SK-N-SH treated with all-trans-retinoic acid at 6 μM for 48 hours (cell line): Measurements from ENCODE around the gene LMF1.

Experiments used
- ATAC-seq: fragments of 200-7000 bp; cut with Tn5 transposase; 3 replicates; pipeline ENCODE4 v1.9.1; 2020; ENCODE audit warnings: mild to moderate bottlenecking, moderate library complexity
- ARNTL ChIP-seq: fragments of 450-650 bp; formaldehyde crosslinking; IDR thresholded peaks from 2 replicates; pipeline ENCODE4 v1.5.0; 2020; ENCODE audit warnings: low read depth, mild to moderate bottlenecking, moderate library complexity, borderline replicate concordance
- BACH2 ChIP-seq: fragments of 250-450 bp; sonication (Bioruptor Pico); IDR thresholded peaks from 2 replicates; pipeline ENCODE4 v1.9.0; 2021; ENCODE audit warnings: mild to moderate bottlenecking, borderline replicate concordance
- CREB5 ChIP-seq: fragments of 250-450 bp; sonication (Bioruptor Pico); IDR thresholded peaks from 2 replicates; pipeline ENCODE4 v1.5.1; 2020; ENCODE audit warnings: low read depth, mild to moderate bottlenecking, moderate library complexity
- CSDC2 ChIP-seq: fragments of 250-450 bp; sonication (Bioruptor Pico); IDR thresholded peaks from 2 replicates; pipeline ENCODE4 v1.5.0; 2020; ENCODE audit warnings: mild to moderate bottlenecking, moderate library complexity
- CSRNP3 ChIP-seq: fragments of 250-450 bp; sonication (Bioruptor Pico); IDR thresholded peaks from 2 replicates; pipeline ENCODE4 v1.5.1; 2021; ENCODE audit warnings: mild to moderate bottlenecking, moderate library complexity
- ESRRG ChIP-seq: fragments of 250-450 bp; sonication (Bioruptor Pico); IDR thresholded peaks from 2 replicates; pipeline ENCODE4 v1.6.1; 2021; ENCODE audit warnings: mild to moderate bottlenecking
- GLIS3 ChIP-seq: fragments of 250-450 bp; sonication (Bioruptor Pico); IDR thresholded peaks from 2 replicates; pipeline ENCODE4 v1.5.0; 2020; ENCODE audit warnings: mild to moderate bottlenecking, moderate library complexity
- ISL1 ChIP-seq: fragments of 250-450 bp; sonication (Bioruptor Pico); IDR thresholded peaks from 2 replicates; pipeline ENCODE4 v2.1.2; 2022; ENCODE audit warnings: mild to moderate bottlenecking, moderate library complexity
- OSR1 ChIP-seq: fragments of 250-450 bp; sonication (Bioruptor Pico); IDR thresholded peaks from 2 replicates; pipeline ENCODE4 v1.8.0; 2022; ENCODE audit warnings: moderate library complexity, mild to moderate bottlenecking, inconsistent platforms
- PATZ1 ChIP-seq: fragments of 250-450 bp; sonication (Bioruptor Pico); IDR thresholded peaks from 2 replicates; pipeline ENCODE4 v1.8.0; 2020; ENCODE audit warnings: mild to moderate bottlenecking, moderate library complexity, borderline replicate concordance
- PPARA ChIP-seq: fragments of 250-450 bp; sonication (Bioruptor Pico); IDR thresholded peaks from 2 replicates; pipeline ENCODE4 v1.5.0; 2020; ENCODE audit warnings: mild to moderate bottlenecking, borderline replicate concordance
- SNAI2 ChIP-seq: fragments of 250-450 bp; sonication (Bioruptor Pico); IDR thresholded peaks from 2 replicates; pipeline ENCODE4 v1.5.0; 2020; ENCODE audit warnings: mild to moderate bottlenecking, moderate library complexity
- TCF4 ChIP-seq: fragments of 250-450 bp; sonication (Bioruptor Pico); IDR thresholded peaks from 2 replicates; pipeline ENCODE4 v1.8.0; 2021; ENCODE audit warnings: mild to moderate bottlenecking, moderate library complexity, borderline replicate concordance
- TSHZ2 ChIP-seq: fragments of 250-450 bp; sonication (Bioruptor Pico); IDR thresholded peaks from 2 replicates; pipeline ENCODE4 v1.5.0; 2020; ENCODE audit warnings: mild to moderate bottlenecking, moderate library complexity
- ZC3H10 ChIP-seq: fragments of 250-450 bp; sonication (Bioruptor Pico); IDR thresholded peaks from 2 replicates; pipeline ENCODE4 v1.5.1; 2021; ENCODE audit warnings: mild to moderate bottlenecking, moderate library complexity
- ZFP3 ChIP-seq: fragments of 250-450 bp; sonication (Bioruptor Pico); IDR thresholded peaks from 2 replicates; pipeline ENCODE4 v1.5.0; 2020; ENCODE audit warnings: mild to moderate bottlenecking, moderate library complexity
- ZFP30 ChIP-seq: fragments of 450-650 bp; formaldehyde crosslinking; IDR thresholded peaks from 2 replicates; pipeline ENCODE4 v1.5.0; 2022; ENCODE audit warnings: mild to moderate bottlenecking, moderate library complexity
- ZNF70 ChIP-seq: fragments of 450-650 bp; formaldehyde crosslinking; IDR thresholded peaks from 2 replicates; pipeline ENCODE4 v1.5.0; 2020; ENCODE audit warnings: mild to moderate bottlenecking, moderate library complexity

The LMF1 gene

GRCh38 chr16:924806-925205 lies 46.0 kb downstream of the LMF1 start:
- no peak for TF ChIP-seq CREB5
- TF ChIP-seq ESRRG (CRISPR knock-in tag), result no peak
- TF ChIP-seq PATZ1 (CRISPR knock-in tag), result no peak
- TF ChIP-seq PPARA (CRISPR knock-in tag), result no peak
- TF ChIP-seq BACH2 (CRISPR knock-in tag), result no peak
- no peak for TF ChIP-seq SNAI2 (CRISPR knock-in tag)
- TF ChIP-seq CSRNP3 (CRISPR knock-in tag), result no peak
- TF ChIP-seq ZC3H10 (CRISPR knock-in tag), result no peak
- no peak for TF ChIP-seq GLIS3
- no peak for TF ChIP-seq ZFP30
- no peak for TF ChIP-seq ISL1 (CRISPR knock-in tag)
- no peak for TF ChIP-seq TSHZ2 (CRISPR knock-in tag)
- no peak for TF ChIP-seq CSDC2
- TF ChIP-seq ARNTL (CRISPR knock-in tag), result no peak
- TF ChIP-seq, all 23 proteins: peak for 0
- no peak for ATAC-seq

GRCh38 chr16:924063-924462 lies 46.7 kb downstream of the LMF1 start:
- no peak for ATAC-seq
- TF ChIP-seq ZC3H10 (CRISPR knock-in tag), result no peak
- no peak for TF ChIP-seq SNAI2 (CRISPR knock-in tag)
- no peak for TF ChIP-seq PPARA (CRISPR knock-in tag)
- TF ChIP-seq PATZ1 (CRISPR knock-in tag), result no peak
- TF ChIP-seq CSDC2, result no peak
- no peak for TF ChIP-seq TCF4 (CRISPR knock-in tag)
- no peak for TF ChIP-seq ESRRG (CRISPR knock-in tag)
- no peak for TF ChIP-seq ZNF70
- no peak for TF ChIP-seq ZFP3 (CRISPR knock-in tag)
- no peak for TF ChIP-seq CREB5
- TF ChIP-seq TSHZ2 (CRISPR knock-in tag), result no peak
- no peak for TF ChIP-seq OSR1 (CRISPR knock-in tag)
- TF ChIP-seq GLIS3, result no peak
